HG02678 (cell line): ENCODE measurements around the gene NR2E1.
A peak's percentile ranks its signal among the peaks of the same experiment; 100 is the strongest.

Experiments used
- ATAC-seq: cut with Tn5 transposase; IDR thresholded peaks from one replicate; pipeline ENCODE4 v1.9.1; 2021; ENCODE audit warnings: mild to moderate bottlenecking, moderate library complexity; ENCODE audit not compliant: unreplicated experiment

NR2E1 gene

GRCh38 chr6:108165714-108166663 is at the start of gene NR2E1:
NR2E1 (plus strand) TSS chr6:108166022; CDS start chr6:108166766, 744 bp downstream.
- ATAC-seq = no peak

- ATAC-seq = no peak
These were observed 49.0 kb upstream of the NR2E1 start for GRCh38 chr6:108116546-108117426.

GRCh38 chr6:108117427-108118358 is 48.1 kb upstream of the NR2E1 start:
- peak; percentile 55 for ATAC-seq

GRCh38 chr6:108118359-108118724 is 47.5 kb upstream of the NR2E1 start:
- peak; percentile 13 for ATAC-seq

GRCh38 chr6:108118810-108119768 is 46.7 kb upstream of the NR2E1 start:
- no peak for ATAC-seq

GRCh38 chr6:108119769-108120141 is 46.1 kb upstream of the NR2E1 start:
- ATAC-seq = no peak

- ATAC-seq = no peak
These were observed 45.5 kb upstream of the NR2E1 start for GRCh38 chr6:108120311-108120710.

- ATAC-seq = no peak
These were observed 44.2 kb upstream of the NR2E1 start for GRCh38 chr6:108121612-108122011.

- no peak for ATAC-seq
These were observed 42.3 kb upstream of the NR2E1 start for GRCh38 chr6:108123481-108123929.

GRCh38 chr6:108123946-108124345 is 41.9 kb upstream of the NR2E1 start:
- ATAC-seq = no peak

- no peak for ATAC-seq
These were observed 38.8 kb upstream of the NR2E1 start for GRCh38 chr6:108127056-108127455.

- no peak for ATAC-seq
These were observed 38.0 kb upstream of the NR2E1 start for GRCh38 chr6:108127826-108128225.

- ATAC-seq = no peak
These were observed 35.6 kb upstream of the NR2E1 start for GRCh38 chr6:108130262-108130661.

GRCh38 chr6:108132863-108133262 is 33.0 kb upstream of the NR2E1 start:
- no peak for ATAC-seq

- peak; percentile 38 for ATAC-seq
These were observed 32.1 kb upstream of the NR2E1 start for GRCh38 chr6:108133594-108134179.

GRCh38 chr6:108134213-108134970 is 31.4 kb upstream of the NR2E1 start:
- no peak for ATAC-seq

- ATAC-seq = no peak
These were observed 23.6 kb upstream of the NR2E1 start for GRCh38 chr6:108142240-108142639.

- no peak for ATAC-seq
These were observed 20.2 kb upstream of the NR2E1 start for GRCh38 chr6:108145639-108146038.
